HL-60 (cell line): ENCODE data around the gene GAS2L2.

Experiments used
- CTCF ChIP-seq: IDR thresholded peaks from one replicate; pipeline ENCODE4 v1.5.1; 2011; ENCODE audit warnings: low read length, control low read depth, inconsistent platforms; ENCODE audit not compliant: insufficient read depth
- POLR2AphosphoS5 ChIP-seq: IDR thresholded peaks from 2 replicates; pipeline ENCODE4 v1.6.1; 2012; ENCODE audit warnings: low read depth
- SPI1 ChIP-seq: IDR thresholded peaks from 2 replicates; pipeline ENCODE4 v1.6.1; 2012; ENCODE audit warnings: low read depth, mild to moderate bottlenecking, borderline replicate concordance

- TF ChIP-seq SPI1 (no peak), CTCF (no peak), POLR2AphosphoS5 (no peak)
These were observed 7.5 kb upstream of the GAS2L2 start, which contains the start of gene C17orf50 for GRCh38 chr17:35760587-35760986.
